ENCODE data around the gene OR52B6.

The OR52B6 gene

DNA sequence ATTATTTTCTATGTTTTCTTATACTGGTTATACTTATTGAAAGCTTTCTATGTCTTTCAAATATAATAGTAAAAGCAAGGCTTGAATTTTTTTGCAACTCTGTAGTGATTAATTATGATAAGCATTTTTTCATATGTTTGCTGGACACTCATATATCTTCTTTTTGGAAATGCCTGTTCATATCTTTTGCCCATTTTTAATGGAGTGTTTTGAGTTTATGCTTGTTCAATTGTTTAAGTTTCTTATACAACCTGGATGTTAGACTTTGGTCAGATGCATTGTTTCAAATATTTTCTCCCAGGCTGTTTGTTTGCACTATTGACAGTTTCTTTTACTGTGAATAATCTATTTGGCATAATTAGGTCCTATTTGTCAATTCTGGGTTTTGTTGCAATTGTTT lies 44.2 kb upstream of the OR52B6 start:
- TF ChIP-seq EP300 (IDR thresholded peaks at IDR 0.05; ENCODE audit: borderline replicate concordance) (no peak), ZBTB7A (IDR thresholded peaks at IDR 0.05; ENCODE audit: low read depth) (no peak), REST (IDR thresholded peaks at IDR 0.05; ENCODE audit: low read depth) (no peak), NFIC (IDR thresholded peaks at IDR 0.05) (no peak), EGR1 (IDR thresholded peaks at IDR 0.05) (no peak), CEBPB (IDR thresholded peaks at IDR 0.05) (no peak), USF1 (IDR thresholded peaks at IDR 0.05) (no peak), RAD21 (IDR thresholded peaks at IDR 0.05; ENCODE audit: low read depth) (no peak), TEAD4 (IDR thresholded peaks at IDR 0.05) (no peak), TCF12 (IDR thresholded peaks at IDR 0.05; ENCODE audit: low read depth) (no peak), YY1 (IDR thresholded peaks at IDR 0.05; ENCODE audit: low read depth) (no peak), FOXM1 (IDR thresholded peaks at IDR 0.05; ENCODE audit: borderline replicate concordance, low read depth) (no peak), TAF1 (IDR thresholded peaks at IDR 0.05; ENCODE audit: low read depth) (no peak), CREB1 (IDR thresholded peaks at IDR 0.05; ENCODE audit: low read depth) (no peak)
- TF ChIP-seq, protein P1, sequence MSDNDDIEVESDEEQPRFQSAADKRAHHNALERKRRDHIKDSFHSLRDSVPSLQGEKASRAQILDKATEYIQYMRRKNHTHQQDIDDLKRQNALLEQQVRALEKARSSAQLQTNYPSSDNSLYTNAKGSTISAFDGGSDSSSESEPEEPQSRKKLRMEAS (IDR thresholded peaks at IDR 0.05), result no peak

DNA sequence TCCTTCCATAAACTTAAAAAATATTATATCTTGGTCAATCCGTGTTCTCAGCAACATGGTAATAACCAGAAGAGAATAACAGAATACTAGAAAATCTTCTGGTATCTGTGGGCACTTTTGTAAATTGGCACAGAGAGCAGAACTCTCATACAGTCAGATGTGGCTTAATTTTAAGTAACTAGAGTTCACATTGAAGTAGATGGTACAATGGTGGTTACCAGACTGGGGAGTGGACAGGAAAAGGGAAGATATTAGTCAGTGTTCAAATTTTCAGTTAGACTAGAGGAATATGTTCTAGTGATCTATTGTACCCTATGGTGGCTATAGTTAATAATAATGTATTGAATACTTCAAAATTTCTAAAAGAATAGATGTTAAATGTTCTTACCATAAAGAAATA lies 39.2 kb upstream of the OR52B6 start:
- no peak for TF ChIP-seq USF1 (IDR thresholded peaks at IDR 0.05)
- no peak for TF ChIP-seq EGR1 (IDR thresholded peaks at IDR 0.05)

- TF ChIP-seq TCF12 (IDR thresholded peaks at IDR 0.05; ENCODE audit: low read depth) (no peak), USF1 (IDR thresholded peaks at IDR 0.05) (no peak), EGR1 (IDR thresholded peaks at IDR 0.05) (no peak), ZBTB7A (IDR thresholded peaks at IDR 0.05; ENCODE audit: low read depth) (no peak), FOXM1 (IDR thresholded peaks at IDR 0.05; ENCODE audit: borderline replicate concordance, low read depth) (no peak), RAD21 (IDR thresholded peaks at IDR 0.05; ENCODE audit: low read depth) (no peak), NFIC (IDR thresholded peaks at IDR 0.05) (no peak), TAF1 (IDR thresholded peaks at IDR 0.05; ENCODE audit: low read depth) (no peak), EP300 (IDR thresholded peaks at IDR 0.05; ENCODE audit: borderline replicate concordance) (no peak), CREB1 (IDR thresholded peaks at IDR 0.05; ENCODE audit: low read depth) (no peak), YY1 (IDR thresholded peaks at IDR 0.05; ENCODE audit: low read depth) (no peak), REST (IDR thresholded peaks at IDR 0.05; ENCODE audit: low read depth) (no peak), CEBPB (IDR thresholded peaks at IDR 0.05) (no peak), TEAD4 (IDR thresholded peaks at IDR 0.05) (no peak)
- TF ChIP-seq, protein P1 (IDR thresholded peaks at IDR 0.05), result no peak
Measured at GRCh38 chr11:5546457-5546856, 34.2 kb upstream of the OR52B6 start.

DNA sequence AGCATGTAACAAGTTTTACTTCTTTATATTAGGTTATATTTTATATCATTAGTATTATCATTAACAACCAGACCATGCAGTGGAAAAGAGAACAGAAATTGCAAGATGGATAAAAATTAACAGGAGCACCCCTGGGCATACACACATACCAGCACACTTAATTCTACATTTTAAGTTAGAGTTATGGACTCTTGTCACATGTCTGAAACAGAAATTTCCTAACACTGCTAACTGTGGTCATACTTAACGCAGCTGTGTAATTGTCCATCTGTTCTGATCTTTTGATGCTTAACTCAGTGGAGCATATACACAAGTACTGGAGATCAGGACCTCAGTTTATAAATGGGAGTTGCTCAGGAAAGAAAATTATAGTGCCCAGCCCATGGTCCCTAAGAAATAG lies 32.7 kb upstream of the OR52B6 start:
- TF ChIP-seq REST (IDR thresholded peaks at IDR 0.05; ENCODE audit: low read depth) (no peak), TAF1 (IDR thresholded peaks at IDR 0.05; ENCODE audit: low read depth) (no peak), FOXM1 (IDR thresholded peaks at IDR 0.05; ENCODE audit: borderline replicate concordance, low read depth) (no peak), ZBTB7A (IDR thresholded peaks at IDR 0.05; ENCODE audit: low read depth) (no peak), NFIC (IDR thresholded peaks at IDR 0.05) (no peak), EGR1 (IDR thresholded peaks at IDR 0.05) (no peak), YY1 (IDR thresholded peaks at IDR 0.05; ENCODE audit: low read depth) (no peak), EP300 (IDR thresholded peaks at IDR 0.05; ENCODE audit: borderline replicate concordance) (no peak), USF1 (IDR thresholded peaks at IDR 0.05) (no peak), RAD21 (IDR thresholded peaks at IDR 0.05; ENCODE audit: low read depth) (no peak), TCF12 (IDR thresholded peaks at IDR 0.05; ENCODE audit: low read depth) (no peak), CREB1 (IDR thresholded peaks at IDR 0.05; ENCODE audit: low read depth) (no peak), TEAD4 (IDR thresholded peaks at IDR 0.05) (no peak), CEBPB (IDR thresholded peaks at IDR 0.05) (no peak)
- TF ChIP-seq, protein P1 (IDR thresholded peaks at IDR 0.05), result no peak
